T-helper 2 cell (primary cell): Measurements from ENCODE around the gene ACSM6.

Experiments
- DNase-seq, 5 experiments: peaks; one replicate each; pipeline versions ENCODE4 v3.0.0 to v3.0.0-alpha.2; 2012 to 2022

Gene ACSM6

GRCh38 chr10:95275726-95276366, 81.8 kb downstream of the ACSM6 start:
- no peak for DNase-seq

- DNase-seq, result no peak
These were observed 82.5 kb downstream of the ACSM6 start for GRCh38 chr10:95276367-95277200.

GRCh38 chr10:95277201-95277570, 83.1 kb downstream of the ACSM6 start:
- DNase-seq, result no peak

- no peak for DNase-seq
These were observed 83.6 kb downstream of the ACSM6 start for GRCh38 chr10:95277614-95278013.
